Neural cell (in vitro differentiated cells): ENCODE measurements around the gene ADCY7. TPM values are rescaled to one million over a fixed set of nuclear protein-coding genes. Genes with fewer than 3 reads are reported as not detected.

Experiments used
- H2AFZ ChIP-seq: fragments of 200-600, 300-800 bp; sonication (generic), shearing (Covaris generic); 2 replicates; pipeline ENCODE4 v1.6.0; 2014; ENCODE audit warnings: low read depth, mild to moderate bottlenecking, antibody characterized with exemption, low read length, moderate library complexity
- H3F3A ChIP-seq: fragments of 200-600 bp; shearing (Covaris generic); 2 replicates; pipeline ENCODE4 v1.6.1; 2016; ENCODE audit warnings: mild to moderate bottlenecking, moderate library complexity, mixed read lengths, antibody characterized with exemption, low read length; ENCODE audit not compliant: insufficient read depth, poor library complexity, severe bottlenecking
- H3K27ac ChIP-seq: fragments of 200-600, 300-800 bp; sonication (generic), shearing (Covaris generic); 2 replicates; pipeline ENCODE4 v1.5.1; 2014; ENCODE audit warnings: mild to moderate bottlenecking, low read length, moderate library complexity
- H3K27me3 ChIP-seq: fragments of 300-800, 200-600 bp; sonication (generic), shearing (Covaris generic); 2 replicates; pipeline ENCODE4 v1.6.0; 2014; ENCODE audit warnings: mild to moderate bottlenecking, low read depth, low read length, moderate library complexity; ENCODE audit not compliant: insufficient read depth
- H3K36me3 ChIP-seq: fragments of 300-800, 200-600 bp; sonication (generic), shearing (Covaris generic); 2 replicates; pipeline ENCODE4 v1.5.1; 2014; ENCODE audit warnings: mild to moderate bottlenecking, antibody characterized with exemption, low read length, moderate library complexity; ENCODE audit not compliant: insufficient read depth
- H3K4me2 ChIP-seq: fragments of 300-800, 200-600 bp; sonication (generic), shearing (Covaris generic); 2 replicates; pipeline ENCODE4 v1.6.0; 2014; ENCODE audit warnings: mild to moderate bottlenecking, low read length
- H3K4me3 ChIP-seq: fragments of 300-800, 200-600 bp; sonication (generic), shearing (Covaris generic); 2 replicates; pipeline ENCODE4 v1.5.1; 2014; ENCODE audit warnings: mild to moderate bottlenecking, low read length, moderate library complexity
- H3K79me2 ChIP-seq: fragments of 200-600 bp; shearing (Covaris generic); replicated peaks from 2 replicates; pipeline ENCODE4 v1.6.0; 2014; ENCODE audit warnings: mild to moderate bottlenecking, low read length, moderate library complexity; ENCODE audit not compliant: insufficient read depth
- H3K9ac ChIP-seq: fragments of 300-800, 200-600 bp; sonication (generic), shearing (Covaris generic); 2 replicates; pipeline ENCODE4 v1.6.1; 2016; ENCODE audit warnings: mild to moderate bottlenecking, low read length, mixed read lengths
- H3K9me2 ChIP-seq: fragments of 200-600 bp; shearing (Covaris generic); 2 replicates; pipeline ENCODE4 v1.6.1; 2016; ENCODE audit warnings: mild to moderate bottlenecking, low read length, mixed read lengths; ENCODE audit not compliant: insufficient read depth
- H3K9me3 ChIP-seq: fragments of 200-600, 300-800 bp; sonication (generic), shearing (Covaris generic); 2 replicates; pipeline ENCODE4 v1.6.1; 2016; ENCODE audit warnings: mild to moderate bottlenecking, mixed run types, low read length, moderate library complexity, mixed read lengths
- H4K20me1 ChIP-seq: fragments of 200-600 bp; shearing (Covaris generic); 2 replicates; pipeline ENCODE4 v1.6.1; 2016; ENCODE audit warnings: mild to moderate bottlenecking, mixed run types; ENCODE audit not compliant: insufficient read depth
- EP300 ChIP-seq: fragments of 450-650 bp; conservative IDR thresholded peaks from 2 replicates; pipeline ENCODE4 v1.6.1; 2014; ENCODE audit warnings: antibody characterized with exemption, mild to moderate bottlenecking, moderate library complexity; ENCODE audit not compliant: poor library complexity, severe bottlenecking
- EZH2 ChIP-seq: fragments of 200-600, 300-800 bp; shearing (Covaris generic), sonication (generic); IDR thresholded peaks from 2 replicates; pipeline ENCODE4 v1.6.1; 2014; ENCODE audit warnings: antibody characterized with exemption, low read length, borderline replicate concordance, mild to moderate bottlenecking; ENCODE audit not compliant: insufficient read depth, poor library complexity, severe bottlenecking
- MXI1 ChIP-seq: fragments of 450-650 bp; conservative IDR thresholded peaks from 2 replicates; pipeline ENCODE4 v1.6.1; 2014; ENCODE audit warnings: antibody characterized with exemption, mild to moderate bottlenecking; ENCODE audit not compliant: poor library complexity, severe bottlenecking
- POLR2AphosphoS5 ChIP-seq: IDR thresholded peaks from 2 replicates; pipeline ENCODE4 v1.6.1; 2012
- RAD21 ChIP-seq: fragments of 450-650 bp; conservative IDR thresholded peaks from 2 replicates; pipeline ENCODE4 v1.6.1; 2014; ENCODE audit warnings: antibody characterized with exemption, mild to moderate bottlenecking, moderate library complexity
- SMC3 ChIP-seq: fragments of 450-650 bp; conservative IDR thresholded peaks from 2 replicates; pipeline ENCODE4 v1.6.1; 2014; ENCODE audit warnings: antibody characterized with exemption, mild to moderate bottlenecking, moderate library complexity; ENCODE audit not compliant: poor library complexity
- TAF1 ChIP-seq: IDR thresholded peaks from 2 replicates; pipeline ENCODE4 v1.6.1; 2012; ENCODE audit warnings: low read depth
- polyA plus RNA-seq: library from polyadenylated mRNA; depleted of rRNA; stranded (reverse); fragments of >200 nt; gene quantifications from 2 replicates; pipeline ENCODE4 v1.2.3, GENCODE V29; 2014
- TF ChIP-seq, protein P1 (sequence below): fragments of 450-650 bp; IDR thresholded peaks from 2 replicates; pipeline ENCODE4 v1.5.1; 2014; ENCODE audit warnings: antibody characterized with exemption, mild to moderate bottlenecking, moderate library complexity; ENCODE audit not compliant: poor library complexity, severe bottlenecking
- TF ChIP-seq, protein P2 (sequence below): IDR thresholded peaks from 2 replicates; pipeline ENCODE4 v1.6.1; 2012; ENCODE audit warnings: borderline replicate concordance

ADCY7 gene
- polyA plus RNA-seq, 1 donor from 2014 or later = 2.0 TPM

DNA sequence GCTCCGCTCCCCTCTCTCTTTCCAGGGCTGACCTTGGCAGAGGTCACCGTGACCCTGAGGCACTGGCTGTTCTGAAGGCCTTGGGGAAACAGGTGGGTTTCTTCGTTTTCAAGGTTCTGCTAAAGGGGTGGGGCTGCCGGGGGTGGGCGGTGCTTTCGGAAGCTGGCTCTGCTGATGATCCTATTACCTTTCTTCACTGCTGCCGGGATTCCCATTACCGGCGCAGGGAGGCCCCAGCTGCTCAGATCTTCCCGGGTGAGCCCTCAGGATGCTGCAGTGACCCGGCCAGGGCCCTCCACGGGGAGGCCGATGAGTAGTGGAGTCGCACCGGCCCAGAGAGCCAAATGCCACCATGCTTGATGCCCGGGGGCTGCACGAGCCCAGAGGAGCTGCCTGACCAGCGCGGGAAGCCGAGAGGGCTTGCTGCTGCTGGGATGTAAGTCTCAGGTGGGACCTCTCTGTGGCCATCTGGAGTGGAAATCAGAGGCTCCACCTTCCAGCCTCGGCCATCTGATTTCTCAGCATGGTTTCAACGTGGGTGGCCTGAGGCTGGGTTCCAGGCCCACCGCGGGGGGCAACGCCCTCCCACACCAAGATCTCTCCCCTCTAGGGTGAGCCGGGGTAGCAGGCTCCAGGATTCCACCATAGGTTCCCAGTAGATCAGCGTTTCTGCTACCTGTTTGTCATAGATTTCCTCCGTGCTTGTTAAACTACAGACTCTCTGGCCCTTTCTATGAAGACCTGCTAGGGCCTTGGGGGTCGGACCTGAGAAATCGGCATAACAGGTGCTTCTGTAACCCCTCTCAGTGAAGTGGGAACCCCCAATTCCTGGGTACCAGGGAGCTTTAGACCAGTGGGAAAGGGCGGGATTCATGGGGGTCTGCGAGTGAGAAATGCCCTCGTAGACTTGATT lies 21.6 kb upstream of the ADCY7 start:
- Histone ChIP-seq H2AFZ (no peak overlapping the region), H3K9me2 (no peaks in the 10 kb centered on the region), H3K9ac (no peak overlapping the region), H3K4me3 (no peak overlapping the region), H3F3A (no peaks in the 10 kb centered on the region), H3K4me2 (no peak overlapping the region), H3K9me3 (no peaks in the 10 kb centered on the region), H3K79me2 (no peaks in the 10 kb centered on the region), H3K36me3 (no peaks in the 10 kb centered on the region), H3K27me3 (peaks cover 12% of the 10 kb centered on the region), H3K27ac (no peak overlapping the region), H4K20me1 (no peaks in the 10 kb centered on the region)
- TF ChIP-seq TAF1 (no peak), RAD21 (no peak), MXI1 (no peak), EP300 (no peak), SMC3 (no peak), EZH2 (no peak), POLR2AphosphoS5 (no peak)
- TF ChIP-seq, protein P1, sequence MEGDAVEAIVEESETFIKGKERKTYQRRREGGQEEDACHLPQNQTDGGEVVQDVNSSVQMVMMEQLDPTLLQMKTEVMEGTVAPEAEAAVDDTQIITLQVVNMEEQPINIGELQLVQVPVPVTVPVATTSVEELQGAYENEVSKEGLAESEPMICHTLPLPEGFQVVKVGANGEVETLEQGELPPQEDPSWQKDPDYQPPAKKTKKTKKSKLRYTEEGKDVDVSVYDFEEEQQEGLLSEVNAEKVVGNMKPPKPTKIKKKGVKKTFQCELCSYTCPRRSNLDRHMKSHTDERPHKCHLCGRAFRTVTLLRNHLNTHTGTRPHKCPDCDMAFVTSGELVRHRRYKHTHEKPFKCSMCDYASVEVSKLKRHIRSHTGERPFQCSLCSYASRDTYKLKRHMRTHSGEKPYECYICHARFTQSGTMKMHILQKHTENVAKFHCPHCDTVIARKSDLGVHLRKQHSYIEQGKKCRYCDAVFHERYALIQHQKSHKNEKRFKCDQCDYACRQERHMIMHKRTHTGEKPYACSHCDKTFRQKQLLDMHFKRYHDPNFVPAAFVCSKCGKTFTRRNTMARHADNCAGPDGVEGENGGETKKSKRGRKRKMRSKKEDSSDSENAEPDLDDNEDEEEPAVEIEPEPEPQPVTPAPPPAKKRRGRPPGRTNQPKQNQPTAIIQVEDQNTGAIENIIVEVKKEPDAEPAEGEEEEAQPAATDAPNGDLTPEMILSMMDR = no peak
- TF ChIP-seq, protein P2, sequence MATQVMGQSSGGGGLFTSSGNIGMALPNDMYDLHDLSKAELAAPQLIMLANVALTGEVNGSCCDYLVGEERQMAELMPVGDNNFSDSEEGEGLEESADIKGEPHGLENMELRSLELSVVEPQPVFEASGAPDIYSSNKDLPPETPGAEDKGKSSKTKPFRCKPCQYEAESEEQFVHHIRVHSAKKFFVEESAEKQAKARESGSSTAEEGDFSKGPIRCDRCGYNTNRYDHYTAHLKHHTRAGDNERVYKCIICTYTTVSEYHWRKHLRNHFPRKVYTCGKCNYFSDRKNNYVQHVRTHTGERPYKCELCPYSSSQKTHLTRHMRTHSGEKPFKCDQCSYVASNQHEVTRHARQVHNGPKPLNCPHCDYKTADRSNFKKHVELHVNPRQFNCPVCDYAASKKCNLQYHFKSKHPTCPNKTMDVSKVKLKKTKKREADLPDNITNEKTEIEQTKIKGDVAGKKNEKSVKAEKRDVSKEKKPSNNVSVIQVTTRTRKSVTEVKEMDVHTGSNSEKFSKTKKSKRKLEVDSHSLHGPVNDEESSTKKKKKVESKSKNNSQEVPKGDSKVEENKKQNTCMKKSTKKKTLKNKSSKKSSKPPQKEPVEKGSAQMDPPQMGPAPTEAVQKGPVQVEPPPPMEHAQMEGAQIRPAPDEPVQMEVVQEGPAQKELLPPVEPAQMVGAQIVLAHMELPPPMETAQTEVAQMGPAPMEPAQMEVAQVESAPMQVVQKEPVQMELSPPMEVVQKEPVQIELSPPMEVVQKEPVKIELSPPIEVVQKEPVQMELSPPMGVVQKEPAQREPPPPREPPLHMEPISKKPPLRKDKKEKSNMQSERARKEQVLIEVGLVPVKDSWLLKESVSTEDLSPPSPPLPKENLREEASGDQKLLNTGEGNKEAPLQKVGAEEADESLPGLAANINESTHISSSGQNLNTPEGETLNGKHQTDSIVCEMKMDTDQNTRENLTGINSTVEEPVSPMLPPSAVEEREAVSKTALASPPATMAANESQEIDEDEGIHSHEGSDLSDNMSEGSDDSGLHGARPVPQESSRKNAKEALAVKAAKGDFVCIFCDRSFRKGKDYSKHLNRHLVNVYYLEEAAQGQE = no peak

DNA sequence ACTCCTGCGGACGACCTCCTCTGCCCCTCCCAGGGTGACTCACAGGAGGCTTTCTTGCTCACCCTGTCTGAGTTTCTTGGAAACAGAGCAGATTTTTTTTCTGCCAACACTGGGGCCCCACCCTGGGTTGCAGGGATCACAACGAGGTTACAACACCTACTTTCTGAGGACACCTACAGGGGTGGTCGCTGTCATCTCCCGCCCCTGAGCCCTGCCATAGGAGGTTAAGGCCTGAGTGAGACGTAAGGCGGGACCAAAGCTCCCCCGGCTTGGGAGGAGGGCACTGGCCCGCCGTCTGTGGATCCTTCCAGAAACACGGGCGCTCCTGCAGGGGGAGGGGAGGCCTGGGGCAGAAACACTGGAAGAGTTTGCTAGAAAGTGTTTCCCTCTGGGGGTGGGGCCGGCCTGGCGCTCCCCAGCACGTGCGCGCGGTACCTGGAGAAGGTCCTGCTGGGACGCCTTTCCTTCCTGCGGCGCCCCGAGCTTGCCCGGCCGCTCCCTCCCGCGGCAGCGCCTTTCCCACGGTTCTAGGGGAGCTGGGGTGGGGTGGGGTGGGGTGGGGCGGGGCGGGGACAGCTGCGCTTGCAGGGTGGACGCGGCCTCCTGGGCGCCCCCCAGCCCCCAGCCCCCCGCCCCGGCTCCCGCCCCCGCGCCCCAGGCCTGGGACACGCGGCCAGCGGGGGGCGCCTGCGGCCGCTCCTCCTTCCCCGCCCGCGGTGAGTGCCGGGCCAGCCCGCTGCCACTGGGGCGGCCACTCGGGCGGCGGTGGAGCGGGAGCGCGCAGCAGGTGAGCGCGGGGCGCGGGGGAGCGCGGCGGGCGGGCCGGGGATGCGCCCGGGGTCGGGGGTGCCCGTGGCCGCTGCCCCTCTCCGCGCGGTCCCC lies 20.7 kb upstream of the ADCY7 start:
- TF ChIP-seq EZH2 = no peak
- no peak for TF ChIP-seq EP300
- no peak for TF ChIP-seq POLR2AphosphoS5
- TF ChIP-seq SMC3 = no peak
- TF ChIP-seq RAD21 = no peak
- TF ChIP-seq, protein P1 = no peak
- no peak for TF ChIP-seq TAF1
- TF ChIP-seq, protein P2 = no peak
- no peak for TF ChIP-seq MXI1
- H3K27me3 ChIP-seq = peaks cover 12% of the 10 kb centered on the region
- H3K9ac ChIP-seq = peak overlapping the region; percentile 29

More for the DNA sequence above, 20.7 kb upstream of the ADCY7 start:
- Histone ChIP-seq H3K79me2 (no peaks in the 10 kb centered on the region), H3K9me2 (no peaks in the 10 kb centered on the region), H3K36me3 (no peaks in the 10 kb centered on the region), H4K20me1 (no peaks in the 10 kb centered on the region), H3K9me3 (no peaks in the 10 kb centered on the region), H2AFZ (no peak overlapping the region), H3K27ac (no peak overlapping the region), H3K4me3 (peak overlapping the region; percentile 64), H3K4me2 (no peak overlapping the region), H3F3A (no peaks in the 10 kb centered on the region)
